Osteoblast (primary cell): ENCODE data around the gene ZNF335. TPM values are rescaled to one million over a fixed set of nuclear protein-coding genes. Genes with fewer than 3 reads are reported as not detected.

Source experiments
- DNase-seq: peaks from one replicate; pipeline ENCODE4 v3.0.0; 2011; ENCODE audit warnings: low spot score, mixed read lengths; ENCODE audit not compliant: insufficient read length; ENCODE audit errors: missing footprints
- H2AFZ ChIP-seq: 2 replicates; pipeline ENCODE4 v1.6.0; 2011; ENCODE audit warnings: mild to moderate bottlenecking, low read length
- H3K27ac ChIP-seq: 2 replicates; pipeline ENCODE4 v1.5.1; 2011; ENCODE audit warnings: mild to moderate bottlenecking, low read depth, low read length, moderate library complexity
- H3K27me3 ChIP-seq: 2 replicates; pipeline ENCODE4 v1.6.0; 2012; ENCODE audit warnings: mild to moderate bottlenecking, control low read depth, inconsistent platforms, low read length, moderate library complexity; ENCODE audit not compliant: insufficient read depth
- H3K36me3 ChIP-seq: 2 replicates; pipeline ENCODE4 v1.5.1; 2011; ENCODE audit warnings: mild to moderate bottlenecking, low read length, control low read depth, moderate library complexity; ENCODE audit not compliant: insufficient read depth
- H3K4me1 ChIP-seq: 2 replicates; pipeline ENCODE4 v1.5.1; 2011; ENCODE audit warnings: mild to moderate bottlenecking, low read length, control low read depth, moderate library complexity; ENCODE audit not compliant: insufficient read depth
- H3K4me2 ChIP-seq: 2 replicates; pipeline ENCODE4 v1.6.0; 2011; ENCODE audit warnings: mild to moderate bottlenecking, low read length; ENCODE audit not compliant: insufficient read depth
- H3K4me3 ChIP-seq: fragments of 200-600 bp; sonication (generic); 3 replicates; pipeline ENCODE4 v1.5.1; 2012; ENCODE audit warnings: mild to moderate bottlenecking, low read length, inconsistent platforms; ENCODE audit not compliant: insufficient read depth
- H3K79me2 ChIP-seq: 2 replicates; pipeline ENCODE4 v1.6.0; 2012; ENCODE audit warnings: mild to moderate bottlenecking, low read length, control low read depth, inconsistent platforms; ENCODE audit not compliant: insufficient read depth
- H3K9me3 ChIP-seq: 2 replicates; pipeline ENCODE4 v1.5.1; 2011; ENCODE audit warnings: low read depth, low read length, control low read depth
- H4K20me1 ChIP-seq: 2 replicates; pipeline ENCODE4 v1.6.0; 2012; ENCODE audit warnings: mild to moderate bottlenecking, low read length, control low read depth; ENCODE audit not compliant: insufficient read depth
- CTCF ChIP-seq: IDR thresholded peaks from 2 replicates; pipeline ENCODE4 v1.5.1; 2011; ENCODE audit warnings: mild to moderate bottlenecking, low read depth, low read length, moderate library complexity; ENCODE audit errors: extremely low read depth
- total RNA-seq: library from RNA; depleted of rRNA; stranded (reverse); fragments of >200 nt; gene quantifications from 2 replicates; pipeline ENCODE4 v1.2.3, GENCODE V29; 2012

Gene ZNF335
- total RNA-seq, 1 donor, result 20.3 TPM

GRCh38 chr20:45940053-45940452 lies 31.9 kb downstream of the ZNF335 start:
- peaks cover 71% of the 10 kb centered on the region for H3K36me3 ChIP-seq
- no peak overlapping the region for H2AFZ ChIP-seq
- H3K4me3 ChIP-seq, result no peak overlapping the region
- H3K27ac ChIP-seq, result no peak overlapping the region
- no peak overlapping the region for H3K4me2 ChIP-seq
- H3K9me3 ChIP-seq, result no peaks in the 10 kb centered on the region
- peaks cover 29% of the 10 kb centered on the region for H3K79me2 ChIP-seq
- H4K20me1 ChIP-seq, result peaks cover 16% of the 10 kb centered on the region
- peaks cover 16% of the 10 kb centered on the region for H3K4me1 ChIP-seq
- TF ChIP-seq CTCF, result no peak
- DNase-seq, result peak; percentile 27
- no peaks in the 10 kb centered on the region for H3K27me3 ChIP-seq

- no peak overlapping the region for H3K27ac ChIP-seq
- TF ChIP-seq CTCF, result no peak
- H3K27me3 ChIP-seq, result no peaks in the 10 kb centered on the region
- H3K79me2 ChIP-seq, result peaks cover 34% of the 10 kb centered on the region
- no peak overlapping the region for H3K4me3 ChIP-seq
- H2AFZ ChIP-seq, result no peak overlapping the region
- peaks cover 10% of the 10 kb centered on the region for H3K4me1 ChIP-seq
- no peaks in the 10 kb centered on the region for H3K9me3 ChIP-seq
- no peak overlapping the region for H3K4me2 ChIP-seq
- DNase-seq, result peak; percentile 58
- peaks cover 60% of the 10 kb centered on the region for H3K36me3 ChIP-seq
- peaks cover 21% of the 10 kb centered on the region for H4K20me1 ChIP-seq
Observed at GRCh38 chr20:45938727-45939438, 33.1 kb downstream of the ZNF335 start.

GRCh38 chr20:45937765-45938164 lies 34.2 kb downstream of the ZNF335 start:
- Histone ChIP-seq H4K20me1 (peaks cover 32% of the 10 kb centered on the region), H3K4me2 (no peak overlapping the region), H3K4me1 (peaks cover 16% of the 10 kb centered on the region), H3K79me2 (peaks cover 45% of the 10 kb centered on the region), H3K36me3 (peaks cover 51% of the 10 kb centered on the region), H3K4me3 (no peak overlapping the region), H3K9me3 (no peaks in the 10 kb centered on the region), H3K27me3 (no peaks in the 10 kb centered on the region), H2AFZ (no peak overlapping the region), H3K27ac (peak overlapping the region; percentile 37)
- TF ChIP-seq CTCF, result no peak
- no peak for DNase-seq

GRCh38 chr20:45935416-45936046 lies 36.5 kb downstream of the ZNF335 start:
- H4K20me1 ChIP-seq, result peaks cover 40% of the 10 kb centered on the region
- DNase-seq, result peak; percentile 93
- H3K9me3 ChIP-seq, result no peaks in the 10 kb centered on the region
- peak overlapping the region; percentile 92 for H3K27ac ChIP-seq
- peak overlapping the region; percentile 87 for H3K4me2 ChIP-seq
- H2AFZ ChIP-seq, result peak overlapping the region; percentile 92
- H3K79me2 ChIP-seq, result peaks cover 53% of the 10 kb centered on the region
- H3K27me3 ChIP-seq, result no peaks in the 10 kb centered on the region
- H3K36me3 ChIP-seq, result peaks cover 37% of the 10 kb centered on the region
- peak overlapping the region; percentile 100 for H3K4me3 ChIP-seq
- peaks cover 16% of the 10 kb centered on the region for H3K4me1 ChIP-seq
- no peak for TF ChIP-seq CTCF
